SKM-1 treated with dmso at 0.1 percent for 144 hours (cell line): ENCODE results near the gene DNAH17.

ENCODE experiments used
- DNase-seq: peaks from one replicate; lab custom pipeline; 2025; ENCODE audit not compliant: unreplicated experiment; lab: John Stamatoyannopoulos, UW

DNAH17 gene

DNA sequence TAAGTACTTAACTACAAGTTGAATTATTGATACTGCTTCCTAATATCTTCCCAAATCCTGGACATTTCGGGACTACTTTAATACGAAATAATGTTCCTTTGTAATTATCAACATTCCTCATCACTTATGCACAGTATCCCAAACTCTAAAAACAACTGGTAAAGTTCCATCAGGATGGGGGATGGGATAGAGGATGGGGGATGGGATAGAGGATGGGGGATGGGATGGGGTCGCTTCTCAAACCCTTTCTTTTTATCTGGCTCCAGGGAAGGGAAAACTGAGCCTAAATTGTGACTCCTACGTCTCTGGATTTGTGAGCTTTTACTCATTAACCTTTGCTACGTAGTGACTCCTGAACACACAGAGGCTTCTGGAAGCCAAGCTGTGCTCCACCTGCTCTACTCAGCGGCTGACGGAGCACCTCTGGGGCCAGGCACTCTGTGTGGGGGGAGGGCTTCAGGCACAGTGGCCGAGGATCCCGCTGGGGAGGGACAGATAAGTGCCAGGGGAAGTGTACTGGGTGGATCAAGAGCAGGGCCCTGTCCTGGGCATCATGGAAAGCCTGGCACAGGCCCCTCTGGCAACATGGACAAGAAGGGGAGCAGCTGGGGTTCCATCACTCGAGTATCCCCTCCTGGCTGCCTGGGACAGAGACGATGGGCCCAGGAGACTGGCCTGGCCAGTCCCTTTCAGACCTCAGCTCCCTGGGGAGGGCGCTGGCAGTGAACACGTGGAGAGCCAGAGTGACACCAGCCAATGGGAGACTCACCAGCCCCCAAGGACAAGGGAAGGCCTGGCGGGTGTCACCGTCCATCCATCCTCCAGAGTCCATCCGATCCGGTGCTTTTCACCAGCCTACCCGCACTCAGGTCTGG, 142.5 kb downstream of the DNAH17 start:
- no peak for DNase-seq

GRCh38 chr17:78433780-78434335, 143.3 kb downstream of the DNAH17 start:
- no peak for DNase-seq

DNA sequence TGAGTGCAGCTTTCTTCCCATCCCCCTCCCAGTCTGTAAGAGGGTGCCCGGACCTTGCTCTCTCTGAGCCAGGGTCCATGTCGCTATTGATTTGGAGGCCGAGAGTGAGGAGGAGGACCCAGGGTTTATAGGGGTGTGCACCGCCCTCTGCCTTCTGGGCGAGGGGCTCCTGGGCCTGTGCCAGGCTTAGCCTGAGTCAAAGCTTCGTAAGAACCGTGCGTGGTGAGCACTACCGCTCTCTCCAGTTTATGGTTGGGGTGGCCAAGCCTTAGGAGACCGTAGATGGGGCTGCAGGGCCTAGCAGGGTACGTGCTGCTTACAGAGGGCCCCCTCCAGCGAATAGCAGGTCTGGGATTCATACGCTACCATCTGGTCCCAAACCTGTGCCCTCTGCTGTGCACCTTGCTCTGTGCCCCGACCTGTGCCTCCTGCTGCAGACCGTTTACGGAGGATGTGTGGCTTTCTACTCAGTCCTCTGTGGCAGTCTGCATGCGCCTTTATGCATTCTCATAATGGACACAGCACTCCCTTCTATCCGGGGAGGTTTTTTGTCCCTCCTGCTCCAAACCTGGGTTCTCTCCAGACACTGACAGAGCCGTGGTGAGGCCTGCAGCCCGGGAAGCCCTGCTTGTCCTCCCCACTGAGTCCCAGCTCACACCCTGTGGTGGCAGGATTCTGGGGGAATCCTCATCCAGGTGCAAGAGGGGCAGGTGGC, 144.0 kb downstream of the DNAH17 start:
- no peak for DNase-seq

- no peak for DNase-seq
Observed at GRCh38 chr17:78432226-78433012, 144.8 kb downstream of the DNAH17 start.

GRCh38 chr17:78431692-78431958, 145.6 kb downstream of the DNAH17 start:
- no peak for DNase-seq

DNA sequence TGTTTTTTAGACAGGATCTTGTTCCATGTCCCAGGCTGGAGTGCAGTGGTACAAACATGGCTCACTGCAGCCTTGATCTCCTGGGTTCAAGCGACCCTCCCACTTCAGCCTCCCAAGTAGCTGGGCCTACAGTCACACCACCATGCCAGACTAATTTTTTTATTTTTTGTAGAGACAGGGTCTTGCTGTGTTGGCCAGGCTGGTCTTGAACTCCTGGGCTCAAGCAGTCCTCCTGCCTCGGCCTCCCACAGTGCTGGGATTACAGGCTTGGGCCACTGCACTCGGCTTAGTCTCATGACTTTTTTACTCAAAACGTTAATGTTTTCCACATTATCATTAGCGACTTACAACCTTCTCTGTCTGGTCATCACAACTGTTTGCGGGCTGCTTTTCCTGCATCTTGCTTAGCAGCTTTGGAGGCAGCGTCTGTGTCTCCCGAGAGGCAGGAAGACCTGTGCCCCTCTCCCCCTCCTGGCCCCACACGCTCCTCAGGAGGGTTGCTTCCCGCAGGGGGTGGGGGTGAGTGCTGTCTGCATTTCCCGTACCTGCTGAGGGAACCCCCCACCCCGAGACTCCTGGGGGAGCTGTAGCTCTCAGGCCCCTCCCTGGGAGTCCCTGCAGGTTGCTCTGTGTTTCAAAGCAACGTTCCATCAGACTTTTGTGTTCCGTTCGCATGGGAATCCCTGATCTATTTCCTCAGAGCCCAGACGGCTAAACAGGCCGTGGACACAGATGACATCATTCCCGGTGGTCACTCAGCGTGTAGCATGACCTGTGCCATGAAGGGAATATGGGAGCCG, 146.1 kb downstream of the DNAH17 start:
- no peak for DNase-seq

GRCh38 chr17:78429618-78429995, 147.6 kb downstream of the DNAH17 start:
- DNase-seq: no peak

DNA sequence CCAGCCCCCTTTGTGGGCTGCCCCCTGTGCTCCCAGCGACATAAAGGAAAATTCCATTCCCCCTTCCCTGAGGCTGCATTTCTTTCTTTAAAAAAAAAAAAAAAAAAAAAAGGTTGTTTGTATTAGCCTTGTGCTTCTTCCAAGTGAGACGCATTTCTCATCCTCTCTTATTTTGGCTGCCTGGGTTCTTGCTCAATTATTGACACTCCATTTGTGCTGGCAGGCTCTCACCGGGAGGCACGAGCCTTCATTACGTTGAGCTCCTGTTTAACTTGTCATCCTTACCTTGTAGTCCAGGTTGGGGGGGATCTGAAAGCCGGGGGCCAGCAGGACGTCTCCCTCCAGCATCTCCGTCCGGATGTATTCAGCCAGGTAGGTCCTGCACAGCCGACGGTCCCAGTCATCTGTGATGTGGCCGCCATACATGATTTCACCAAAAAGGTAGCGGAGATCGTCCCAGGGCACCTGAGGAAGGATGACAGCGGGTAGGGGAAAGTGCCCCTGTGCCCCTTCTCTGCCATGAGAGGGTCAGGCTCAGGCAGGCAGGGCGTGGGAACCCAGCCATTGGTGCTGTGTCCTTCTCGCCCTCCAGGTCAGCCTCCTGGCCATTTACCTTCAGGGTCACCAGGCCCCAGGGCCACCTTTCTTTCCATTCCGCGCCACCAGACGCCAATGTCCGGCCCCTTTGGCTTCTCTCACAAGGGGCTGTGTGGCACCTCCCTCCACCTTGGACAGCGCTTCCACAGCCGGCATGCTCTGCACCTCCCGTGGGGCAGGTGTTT, 148.2 kb downstream of the DNAH17 start:
- DNase-seq: no peak

GRCh38 chr17:78428025-78428575, 149.1 kb downstream of the DNAH17 start:
- DNase-seq: no peak

DNA sequence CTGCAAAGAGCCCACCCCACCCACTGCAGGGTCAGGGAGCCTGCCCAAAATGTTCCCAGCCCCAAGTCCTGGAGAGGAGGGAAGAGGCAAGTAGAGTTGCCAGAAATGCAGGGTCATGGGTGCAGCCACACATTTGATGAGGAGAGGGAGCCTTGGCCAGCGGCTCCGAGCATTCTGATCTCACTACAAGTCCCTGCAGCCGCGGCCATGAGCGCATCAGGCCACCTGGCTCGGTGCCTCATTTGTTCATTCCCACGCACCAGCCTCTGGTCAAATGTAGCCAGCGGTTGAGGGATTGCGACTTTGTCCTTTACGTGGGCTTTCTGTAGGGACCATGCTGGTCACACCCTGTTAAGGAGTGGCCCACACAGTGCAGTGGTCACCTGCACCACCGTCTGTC, 150.1 kb downstream of the DNAH17 start:
- no peak for DNase-seq

DNA sequence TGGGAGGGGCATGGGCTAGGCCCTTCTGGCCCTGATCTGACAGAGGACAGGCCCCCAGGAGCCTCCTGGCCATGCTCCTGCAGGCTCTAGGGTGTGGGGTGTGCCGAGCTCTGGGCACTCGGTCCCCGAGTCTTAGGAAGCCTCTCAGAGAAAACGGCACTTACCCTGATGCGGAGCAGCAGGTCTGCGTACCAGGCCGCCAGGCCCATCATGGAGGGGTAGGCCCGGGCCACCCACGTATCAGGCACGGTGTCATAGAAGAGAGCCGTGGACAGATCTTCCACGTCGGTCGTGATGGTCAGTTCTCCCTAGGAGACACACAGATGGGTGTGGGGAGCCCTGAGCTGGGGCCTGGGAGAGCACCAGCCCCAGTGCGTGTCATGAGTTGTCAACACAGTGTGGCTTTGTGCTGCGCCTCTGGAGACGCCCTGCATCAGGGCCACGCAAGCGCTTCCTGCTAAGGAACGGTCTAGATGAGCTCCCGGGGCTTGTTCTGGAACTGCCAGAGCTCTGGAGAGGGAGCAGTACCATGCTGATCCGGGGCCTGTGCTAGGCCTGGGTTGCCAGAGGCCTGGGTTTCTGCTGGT, 150.8 kb downstream of the DNAH17 start:
- no peak for DNase-seq

- no peak for DNase-seq
Observed at GRCh38 chr17:78425429-78425828, 151.8 kb downstream of the DNAH17 start.

DNA sequence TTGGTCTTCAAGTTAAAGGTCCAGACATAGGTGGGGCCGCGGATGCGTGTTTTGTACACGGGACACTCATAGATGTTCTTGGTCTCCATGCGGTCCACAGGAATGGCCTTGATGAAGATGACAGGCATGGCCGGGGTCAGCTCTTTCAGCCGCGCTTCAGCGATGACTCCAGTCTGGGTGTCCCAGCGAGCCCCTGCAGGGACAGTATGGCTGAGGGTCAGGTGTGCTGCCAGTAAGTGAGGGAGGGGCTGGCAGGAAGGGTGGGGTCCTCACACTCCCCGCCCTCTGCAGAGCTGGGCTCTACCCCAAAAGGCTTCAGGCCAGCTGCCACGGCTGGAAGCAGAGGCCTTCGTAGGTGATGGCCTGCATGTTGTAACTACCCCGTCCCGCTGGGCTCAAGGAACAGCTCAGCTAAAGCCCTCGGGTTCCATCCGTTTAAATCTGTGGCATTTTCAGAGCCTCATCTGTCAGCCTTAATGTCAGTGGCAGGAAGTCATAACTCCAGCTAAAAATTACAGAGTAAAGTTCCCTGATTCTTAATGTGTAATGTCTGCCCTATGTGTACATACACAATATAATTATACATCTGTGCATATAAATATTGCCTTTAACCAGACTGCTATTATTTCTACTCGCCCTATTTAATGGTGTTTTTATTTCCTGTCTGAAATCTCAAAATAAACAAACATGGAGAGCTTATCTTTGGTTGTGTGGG, 153.1 kb downstream of the DNAH17 start:
- no peak for DNase-seq

DNA sequence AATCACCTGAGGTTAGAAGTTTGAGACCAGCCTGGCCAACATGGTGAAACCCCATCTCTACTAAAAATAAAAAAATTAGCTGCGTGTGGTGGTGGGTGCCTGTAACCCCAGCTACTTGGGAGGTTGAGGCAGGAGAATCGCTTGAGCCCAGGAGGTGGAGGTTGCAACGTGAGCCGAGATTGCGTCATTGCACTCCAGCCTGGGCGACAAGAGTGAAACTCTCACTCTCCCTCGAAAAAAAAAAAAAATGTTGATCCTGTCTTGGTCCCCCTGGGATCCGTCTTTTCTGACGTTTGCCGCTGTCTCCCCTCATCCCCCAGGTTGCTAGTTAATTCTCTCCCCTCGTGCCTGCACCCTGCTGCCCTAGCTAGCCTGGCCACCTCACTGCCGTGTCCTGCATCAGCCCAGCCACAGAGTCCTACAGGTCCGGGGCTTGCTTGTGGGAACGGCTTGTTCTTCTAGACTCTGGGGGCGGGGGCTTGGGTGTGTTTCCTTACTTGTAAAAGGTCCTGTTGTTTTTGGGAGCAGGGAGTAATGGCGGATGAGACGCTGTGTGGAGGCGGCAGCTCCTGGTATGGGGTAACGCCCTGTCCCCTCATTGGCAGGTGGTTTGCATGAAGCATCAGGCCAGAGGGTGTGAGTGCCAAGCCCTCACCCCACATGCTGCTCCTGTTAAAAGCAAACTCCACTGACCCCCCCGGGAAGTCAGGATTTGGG, 154.2 kb downstream of the DNAH17 start:
- DNase-seq: no peak

GRCh38 chr17:78422267-78422605, 155.0 kb downstream of the DNAH17 start:
- no peak for DNase-seq

DNA sequence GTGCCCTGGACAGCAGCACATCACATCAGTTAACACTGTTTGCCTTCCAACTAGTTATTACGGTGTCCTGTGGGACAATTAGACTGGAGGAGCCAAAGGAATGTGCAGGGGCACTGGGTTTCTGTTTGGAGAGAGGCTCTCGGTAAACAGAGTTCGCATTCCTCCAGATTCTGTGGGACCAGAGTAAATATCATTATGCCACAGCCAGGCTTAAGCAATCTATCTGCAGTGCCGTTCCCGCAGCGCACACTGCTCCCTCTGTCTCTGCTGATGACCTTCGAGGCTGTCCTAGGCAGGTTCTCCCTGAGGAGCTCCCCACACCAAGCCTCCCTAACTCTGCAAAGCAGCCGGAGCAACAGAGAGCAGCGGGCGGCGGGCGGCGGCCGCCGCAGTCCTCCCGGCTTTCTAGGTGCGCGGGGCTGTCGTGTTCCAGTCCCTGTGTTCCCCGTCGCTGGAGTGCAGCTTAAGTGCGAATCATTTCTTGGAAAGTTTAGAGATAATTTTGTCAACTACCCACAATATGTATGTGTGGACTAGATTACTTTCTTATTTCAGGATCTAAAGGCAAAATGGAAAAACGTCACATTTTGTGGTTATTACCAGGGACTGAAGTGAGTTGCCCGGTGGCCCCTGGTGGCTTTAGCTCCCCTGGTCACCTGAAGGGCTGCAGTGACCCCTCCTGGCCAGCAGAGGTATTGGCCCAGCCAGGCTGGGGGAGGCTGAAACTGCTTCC, 155.5 kb downstream of the DNAH17 start:
- peak; percentile 68 for DNase-seq

DNA sequence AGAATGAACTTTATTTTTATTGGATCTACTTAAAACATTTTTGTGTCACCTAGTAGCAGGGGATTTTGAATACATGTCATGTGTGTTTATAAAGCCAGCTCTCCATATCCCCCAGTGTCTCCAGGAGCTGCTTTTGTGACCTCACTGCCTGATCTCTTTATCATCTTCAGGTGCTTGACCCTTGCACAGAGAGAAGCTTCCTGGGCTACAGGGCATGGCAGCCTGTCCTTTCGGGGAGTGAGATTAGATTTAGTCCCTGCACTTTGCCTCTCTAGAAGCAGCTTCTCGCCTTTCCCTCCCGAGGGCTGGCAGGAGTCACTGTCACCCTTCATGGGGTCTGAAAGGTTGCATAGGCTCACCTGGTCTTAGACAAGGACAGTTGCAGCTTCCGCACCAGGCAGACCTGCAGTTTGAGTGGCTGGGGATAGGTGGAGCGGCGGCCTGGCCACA, 156.1 kb downstream of the DNAH17 start:
- no peak for DNase-seq
